Keratinocyte (primary cell): ENCODE measurements around the gene RPUSD3.

Experiments
- CTCF ChIP-seq, 3 experiments: IDR thresholded peaks in 1 of 3; conservative IDR thresholded peaks in 1 of 3; optimal IDR thresholded peaks in 1 of 3; 2 replicates in 2 of 3; 3 replicates in 1 of 3; pipeline versions ENCODE3 to v1.5.1; 2011; ENCODE audit warnings: low read length in 3 of 3, mild to moderate bottlenecking in 3 of 3, moderate library complexity in 2 of 3, control low read depth in 1 of 3, inconsistent platforms in 1 of 3; ENCODE audit not compliant: insufficient read depth in 2 of 3; ENCODE audit errors: extremely low read depth in 1 of 3
- EZH2 ChIP-seq: IDR thresholded peaks from one replicate; pipeline ENCODE4 v1.6.1; 2012; ENCODE audit warnings: inconsistent platforms, mild to moderate bottlenecking, low read length, moderate library complexity

DNA sequence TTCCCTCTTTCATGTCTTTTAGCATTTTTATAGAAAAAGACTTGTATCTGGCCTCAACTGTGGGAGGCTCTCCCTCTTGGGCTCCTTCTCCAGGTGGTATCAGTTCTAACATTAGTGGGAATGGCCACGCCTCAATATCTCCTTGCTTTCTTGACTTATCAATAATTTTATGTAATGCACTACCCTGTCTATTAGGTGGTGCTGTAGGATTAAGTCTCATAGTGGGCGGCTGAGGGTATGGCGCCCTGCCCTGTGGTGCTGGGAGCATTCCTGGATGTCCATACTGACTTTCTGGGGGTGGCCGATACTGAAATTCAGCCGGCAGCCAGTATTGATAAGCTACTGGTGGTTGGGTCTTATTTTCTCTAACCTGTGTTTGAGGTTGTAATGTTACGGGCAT lies 8.7 kb upstream of the RPUSD3 start:
- TF ChIP-seq CTCF (optimal IDR thresholded peaks at IDR 0.05 in 1 of 3, IDR thresholded peaks at IDR 0.05 in 1 of 3, conservative IDR thresholded peaks at IDR 0.05 in 1 of 3; ENCODE audit: extremely low read depth in 1 of 3, insufficient read depth in 2 of 3, low read length in 3 of 3) (no peak), EZH2 (no peak)
